GM21825 (cell line): ENCODE data around the gene UBAC2.
"Not testable (repeated sequence)": the region's sequence is repeated elsewhere in the genome, so short reads cannot be mapped to it uniquely, and the experiment has no call there.

Source experiments
- ATAC-seq: cut with Tn5 transposase; IDR thresholded peaks from one replicate; pipeline ENCODE4 v1.9.1; 2021; ENCODE audit warnings: mild to moderate bottlenecking, moderate library complexity; ENCODE audit not compliant: unreplicated experiment

The UBAC2 gene

DNA sequence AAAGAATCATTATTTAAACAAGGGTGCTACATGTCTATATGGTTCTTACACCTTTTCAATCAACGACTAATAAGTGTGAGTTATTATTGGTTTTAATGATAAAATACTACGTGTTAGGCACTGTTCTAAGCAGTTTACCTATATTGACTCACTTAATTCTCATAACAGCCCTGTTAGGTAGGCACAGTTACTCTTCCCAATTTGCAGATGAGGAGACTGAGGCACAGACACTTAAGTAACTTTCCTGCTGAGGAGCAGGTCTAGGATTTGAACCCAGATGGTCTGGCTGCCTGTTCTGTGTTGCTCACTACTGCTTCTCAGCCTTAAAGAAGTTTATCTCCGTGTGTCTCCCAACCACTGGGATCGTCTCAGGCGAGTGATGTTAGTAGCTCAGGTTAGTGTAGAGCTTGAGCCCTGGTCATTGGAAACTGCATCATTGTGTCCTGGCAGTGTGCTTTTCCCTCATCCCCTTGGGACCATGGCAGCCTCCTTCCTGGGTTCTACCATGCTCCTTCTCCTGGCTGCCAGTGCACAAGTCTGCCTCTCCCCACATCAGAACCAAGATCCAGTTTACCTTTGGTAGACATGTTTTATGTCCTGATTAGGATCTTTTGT lies 10.9 kb downstream of the UBAC2 start:
- no peak for ATAC-seq

DNA sequence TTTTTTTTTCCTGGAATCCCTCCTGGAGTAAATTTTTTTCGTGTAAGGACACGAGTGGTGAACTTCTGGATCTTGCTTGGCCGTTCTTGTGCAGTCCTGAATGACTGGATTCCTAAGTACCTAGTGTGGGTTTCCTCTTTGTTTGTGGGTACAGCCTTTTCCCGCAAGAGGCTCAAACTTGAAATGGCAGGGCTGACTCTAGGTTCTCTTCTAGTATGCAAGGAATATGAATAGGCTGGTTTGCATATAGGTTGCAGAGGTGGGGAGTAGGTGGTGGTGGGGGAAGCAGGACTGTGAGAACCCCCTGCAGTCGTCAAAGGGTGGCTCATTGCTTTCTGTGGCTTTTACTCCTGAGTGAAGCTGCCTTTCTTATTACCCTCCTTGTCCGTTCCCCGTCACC lies 13.6 kb downstream of the UBAC2 start:
- ATAC-seq: peak; percentile 71

DNA sequence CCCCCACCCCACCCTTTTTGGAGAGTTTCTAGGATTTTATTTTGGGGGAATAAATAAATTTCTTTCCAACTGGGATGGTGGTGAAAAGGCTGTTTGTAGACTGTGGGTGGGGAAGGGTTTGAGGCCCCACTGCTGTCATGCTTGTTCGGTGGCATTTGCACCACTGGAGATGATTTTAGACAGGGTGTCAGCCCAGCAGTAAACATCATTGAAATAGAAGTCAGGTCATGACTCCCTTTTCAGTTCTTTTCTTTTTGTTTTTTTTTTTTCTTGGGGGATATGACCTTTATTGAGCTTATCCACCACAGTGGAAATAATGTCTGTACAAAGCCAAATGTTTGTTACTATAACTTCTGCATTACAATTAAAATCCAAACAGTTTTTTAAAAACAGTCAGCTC lies 14.1 kb downstream of the UBAC2 start:
- ATAC-seq: no peak

DNA sequence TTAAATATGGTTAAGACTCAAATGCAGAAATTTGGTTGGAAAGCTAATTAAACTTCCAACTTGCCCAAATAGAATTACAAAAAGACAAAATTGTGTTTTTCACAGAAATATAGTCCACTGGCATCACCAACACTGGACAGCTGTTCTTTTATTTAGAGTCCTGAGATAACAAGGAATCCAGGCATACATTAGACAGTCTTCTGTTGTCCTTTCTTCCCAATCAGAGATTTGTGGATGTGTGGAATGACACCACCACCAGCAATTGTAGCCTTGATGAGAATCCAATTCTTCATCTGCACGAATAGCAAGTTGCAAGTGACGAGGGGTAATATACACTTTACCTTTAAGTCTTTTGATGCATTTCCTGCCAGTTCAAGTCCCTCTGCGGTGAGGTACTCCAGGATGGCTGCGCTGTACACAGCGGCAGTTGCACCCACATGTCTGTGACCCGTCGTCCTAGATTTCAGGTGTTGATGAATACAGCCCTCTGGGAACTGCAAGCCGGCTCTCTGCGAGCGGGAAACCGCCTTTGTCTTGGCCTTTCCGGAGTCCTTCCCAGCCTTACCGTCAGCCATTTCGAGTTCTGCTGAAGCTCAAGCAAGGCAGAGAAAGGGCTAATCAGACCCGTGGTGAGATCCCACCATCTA lies 14.7 kb downstream of the UBAC2 start:
- ATAC-seq: no peak

DNA sequence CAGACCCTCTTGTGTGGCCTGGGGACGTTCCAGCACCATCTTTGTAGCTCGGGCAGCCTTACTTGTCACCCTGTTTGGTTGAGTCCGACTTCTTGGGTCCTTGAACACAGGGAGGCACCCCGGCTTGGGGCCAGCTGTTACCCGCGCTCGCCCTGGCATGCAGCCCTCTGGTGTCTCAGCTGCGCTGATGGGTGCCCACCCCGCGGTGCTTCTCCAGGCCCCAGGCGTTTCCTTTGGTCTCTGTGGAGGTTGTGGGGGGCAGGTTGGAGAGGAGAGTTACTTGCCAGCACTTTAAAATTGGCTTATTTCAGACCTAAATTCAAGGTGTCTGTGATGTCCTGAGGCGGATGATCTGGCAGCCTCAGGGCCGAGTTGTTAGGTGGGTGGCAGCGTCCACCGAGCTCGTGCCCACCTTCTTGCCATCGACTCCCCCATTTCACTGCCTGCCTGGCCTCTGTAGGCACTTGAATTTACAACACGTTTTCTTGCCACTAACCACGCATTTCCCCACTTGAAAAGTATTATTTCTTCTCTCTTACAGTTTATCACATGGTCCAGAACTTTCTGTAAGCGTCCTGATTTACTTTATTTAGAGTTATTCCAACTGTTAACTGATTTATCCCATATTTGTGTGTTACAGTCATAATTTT lies 16.9 kb downstream of the UBAC2 start:
- no peak for ATAC-seq

DNA sequence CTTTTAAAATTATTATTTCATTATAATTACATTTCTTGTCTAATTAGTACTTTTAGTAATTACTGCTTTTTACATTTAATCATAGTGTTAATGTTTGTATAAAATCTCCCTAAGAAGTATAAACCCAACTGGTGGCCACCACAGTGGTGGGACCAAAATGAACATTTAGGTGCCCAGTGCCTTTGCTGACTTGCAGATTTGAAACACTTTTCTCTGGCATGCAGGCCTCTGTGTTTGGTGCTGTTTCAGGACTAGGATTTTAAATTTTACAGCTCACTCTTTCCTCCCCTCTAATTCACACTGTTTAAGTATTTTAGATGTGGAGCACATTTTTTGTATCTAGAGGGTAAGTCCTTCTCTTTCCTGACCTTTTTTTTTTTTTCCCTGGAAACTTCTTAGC lies 17.5 kb downstream of the UBAC2 start:
- ATAC-seq: no peak

DNA sequence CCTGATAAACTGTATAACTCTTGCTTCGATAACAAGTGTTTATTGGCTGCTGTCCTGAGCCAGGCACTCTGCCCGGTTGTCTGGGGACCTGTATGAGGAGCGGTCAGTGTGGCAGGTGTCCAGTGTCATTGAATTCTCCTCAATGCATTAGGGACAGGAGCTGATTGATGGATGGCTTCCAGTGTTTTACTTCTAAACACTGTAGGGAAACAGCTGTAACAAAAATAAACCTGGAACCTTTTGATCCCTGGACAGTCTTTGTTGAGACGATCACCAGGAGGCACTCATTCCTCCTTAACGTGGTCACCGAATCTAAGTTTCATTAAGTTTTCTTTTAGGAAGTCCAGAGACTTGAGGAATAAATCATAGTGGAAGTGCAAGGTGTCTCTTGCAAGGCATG lies 17.9 kb downstream of the UBAC2 start:
- no peak for ATAC-seq

DNA sequence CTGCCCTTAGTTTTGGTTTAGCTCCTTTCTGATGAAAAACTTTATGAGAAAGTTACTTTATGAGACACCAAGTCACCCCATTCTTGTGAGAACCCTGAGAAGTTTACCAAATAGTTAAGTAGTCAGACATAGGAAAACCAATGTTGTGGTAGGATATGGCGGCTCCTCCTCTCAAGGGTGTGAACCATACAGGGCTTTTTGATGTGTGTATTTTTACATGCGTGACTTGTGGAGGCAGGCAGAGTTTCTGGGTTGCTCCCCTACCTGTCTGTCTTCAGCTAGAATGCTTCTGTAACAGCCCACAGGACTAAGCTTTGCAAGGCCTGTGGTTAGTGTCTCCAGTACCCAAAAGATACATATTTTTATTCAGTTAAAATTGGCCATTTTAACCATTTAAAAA lies 18.3 kb downstream of the UBAC2 start:
- ATAC-seq: no peak

DNA sequence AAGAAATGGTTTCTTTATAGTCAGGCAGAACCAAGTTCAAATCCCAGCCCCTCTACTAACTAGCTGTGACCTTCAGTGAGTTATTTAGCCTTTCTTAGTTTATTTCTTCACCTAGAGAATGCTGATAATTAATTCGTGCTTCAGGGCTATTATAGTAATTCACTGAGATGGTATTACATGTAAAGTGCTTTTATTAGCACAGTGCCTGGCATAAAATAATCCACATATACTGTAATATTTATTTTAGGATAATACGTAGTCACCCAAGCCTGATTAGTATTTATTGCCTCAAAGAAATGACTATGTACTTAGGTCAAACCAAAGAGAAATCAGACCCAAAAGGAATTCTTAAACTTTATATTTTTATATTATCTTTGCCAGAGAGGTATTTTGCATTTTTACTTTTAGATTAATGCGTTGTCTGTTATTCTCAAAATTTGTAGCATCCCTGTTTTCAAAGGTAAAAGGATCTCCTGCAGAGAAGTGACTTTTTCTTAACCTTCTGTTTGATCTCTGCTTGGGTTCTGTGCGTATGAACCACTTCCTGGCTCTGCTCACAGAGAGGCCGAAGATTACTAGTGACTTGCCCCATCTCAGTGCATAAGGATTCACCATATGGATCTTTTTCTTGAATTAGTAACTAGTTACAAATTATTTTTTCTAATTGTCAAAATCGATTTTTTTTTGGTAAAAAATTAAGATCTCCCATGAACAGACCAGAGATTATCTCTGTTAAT lies 19.7 kb downstream of the UBAC2 start:
- no peak for ATAC-seq

DNA sequence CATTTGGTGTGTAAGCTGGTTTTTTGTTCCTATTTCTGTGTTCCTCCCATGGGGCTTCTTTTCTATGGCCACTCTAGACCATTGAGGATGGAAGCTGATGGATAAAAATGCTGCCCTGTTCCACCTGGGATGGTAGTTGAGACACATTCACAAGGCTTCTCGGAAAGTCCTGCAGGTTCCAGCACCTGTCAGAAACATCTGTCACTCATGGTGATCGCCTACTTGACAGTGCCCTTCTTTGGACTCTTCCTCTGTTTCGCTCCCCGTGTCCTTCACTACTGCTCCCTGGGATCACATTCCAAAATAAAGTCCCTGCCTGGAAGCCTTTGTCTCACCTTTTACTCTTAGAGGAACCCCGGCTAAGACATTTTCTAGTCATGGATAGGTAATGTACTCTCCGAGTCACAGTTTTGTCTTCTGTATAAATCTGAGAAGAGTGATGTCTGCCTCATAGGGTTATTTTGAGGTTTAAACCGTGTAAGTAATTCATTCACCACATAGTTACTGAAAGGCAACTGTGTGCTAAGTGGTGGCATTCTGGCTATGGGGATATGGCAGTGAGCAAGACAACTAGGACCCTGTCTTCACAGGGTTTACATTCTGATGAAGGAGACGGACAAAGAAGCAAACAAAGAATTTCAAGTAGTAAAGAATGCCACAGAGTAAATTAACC lies 21.0 kb downstream of the UBAC2 start:
- ATAC-seq: no peak

DNA sequence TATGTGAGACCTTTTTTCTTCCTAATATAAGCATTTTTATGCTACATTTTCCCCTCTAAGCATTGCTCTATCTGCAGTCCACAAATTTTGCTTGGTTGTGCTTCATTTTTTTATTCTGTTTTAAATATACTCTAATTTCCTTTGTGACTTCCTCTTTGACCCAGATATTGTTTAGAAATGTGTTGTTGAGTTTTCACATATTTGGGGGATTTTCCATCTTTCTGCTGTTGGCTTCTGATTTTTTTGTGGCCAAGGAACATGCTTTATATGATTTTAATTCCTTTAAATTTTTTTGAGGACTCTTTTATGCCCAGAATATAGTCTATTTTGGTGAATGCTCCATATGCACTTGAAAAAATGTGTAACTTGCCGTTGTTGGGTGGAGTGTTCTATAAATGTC lies 22.9 kb downstream of the UBAC2 start:
- no peak for ATAC-seq

DNA sequence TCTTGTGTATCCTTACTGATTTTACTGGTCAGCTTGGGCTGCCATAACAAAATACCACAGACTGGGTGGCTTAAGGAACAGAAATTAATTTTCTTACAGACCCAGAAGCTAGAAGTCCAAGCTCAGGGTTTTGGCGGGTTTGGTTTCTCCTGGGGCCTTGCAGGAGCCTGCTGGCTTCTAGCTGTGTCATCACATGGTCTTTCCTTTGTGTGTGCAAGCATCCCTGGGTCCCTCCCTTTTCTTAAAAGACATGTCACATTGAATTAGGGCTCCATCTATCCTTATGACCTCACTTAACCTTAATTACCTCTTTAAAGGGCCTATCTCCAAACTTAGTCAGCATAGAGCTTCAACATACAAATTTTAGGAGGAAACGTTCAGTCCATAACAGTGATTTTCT lies 23.4 kb downstream of the UBAC2 start:
- no peak for ATAC-seq

DNA sequence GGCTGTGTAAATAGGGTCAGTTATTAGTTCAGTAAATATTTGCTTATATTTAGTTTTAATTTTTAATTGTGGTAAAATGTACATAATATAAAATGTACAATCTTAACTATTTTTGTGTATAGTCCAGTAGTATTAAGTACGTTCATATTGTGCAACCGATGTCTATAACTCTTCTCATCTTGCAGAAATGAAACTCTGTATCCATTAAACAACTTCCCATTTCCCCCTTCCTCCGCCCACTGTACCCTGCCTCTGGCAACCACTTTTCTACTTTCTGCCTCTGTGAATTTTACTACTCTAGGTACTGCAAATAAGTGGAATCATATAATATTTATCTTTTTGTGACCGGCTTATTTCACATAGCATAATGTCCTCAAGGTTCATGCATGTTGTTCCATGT lies 24.4 kb downstream of the UBAC2 start:
- ATAC-seq: no peak

DNA sequence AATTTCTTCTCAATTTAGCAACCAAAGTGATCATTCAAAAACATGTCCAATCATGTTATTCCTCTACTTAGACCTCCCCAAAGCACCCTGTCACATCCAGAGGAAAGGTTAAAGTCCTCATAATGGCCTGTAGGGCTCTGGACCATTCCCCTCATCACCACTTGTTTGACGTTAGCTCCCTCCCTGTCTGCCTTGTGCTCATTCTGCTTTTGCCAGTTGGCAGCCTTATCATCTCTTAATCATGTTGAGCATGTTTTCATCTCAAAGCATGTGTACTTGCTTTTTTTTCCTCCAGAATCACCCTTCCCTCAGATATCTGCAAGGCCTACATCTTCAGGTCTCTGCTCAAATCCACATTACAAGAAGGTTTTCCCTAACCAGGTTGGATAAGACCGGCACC lies 25.9 kb downstream of the UBAC2 start:
- ATAC-seq: no peak

DNA sequence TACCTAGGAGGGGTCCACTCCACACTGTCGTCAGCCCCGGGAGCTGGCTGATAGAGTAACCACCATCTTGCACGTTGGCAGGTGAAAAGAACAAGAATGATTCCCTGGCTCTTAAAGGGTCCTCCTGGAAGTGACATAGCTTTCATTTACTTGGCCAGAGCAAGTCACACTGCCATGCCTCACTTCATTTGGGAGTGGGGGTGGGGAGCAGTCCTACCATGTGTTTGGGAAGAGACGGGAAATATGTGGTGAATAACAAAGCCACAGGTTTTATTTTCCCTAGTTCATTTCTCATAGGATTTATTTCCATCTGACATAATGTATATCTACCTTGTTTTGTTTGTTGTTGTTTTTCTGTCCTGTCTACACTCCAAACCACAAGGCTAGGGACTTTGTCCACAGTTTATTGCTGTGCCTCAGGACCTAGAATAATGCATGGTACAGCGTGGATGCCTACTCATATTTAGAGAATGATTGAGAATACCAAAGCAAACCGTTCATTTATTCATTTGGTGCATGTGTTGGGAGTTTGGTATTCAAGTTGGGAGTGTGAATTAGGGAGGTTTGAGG lies 26.8 kb downstream of the UBAC2 start:
- ATAC-seq: no peak

DNA sequence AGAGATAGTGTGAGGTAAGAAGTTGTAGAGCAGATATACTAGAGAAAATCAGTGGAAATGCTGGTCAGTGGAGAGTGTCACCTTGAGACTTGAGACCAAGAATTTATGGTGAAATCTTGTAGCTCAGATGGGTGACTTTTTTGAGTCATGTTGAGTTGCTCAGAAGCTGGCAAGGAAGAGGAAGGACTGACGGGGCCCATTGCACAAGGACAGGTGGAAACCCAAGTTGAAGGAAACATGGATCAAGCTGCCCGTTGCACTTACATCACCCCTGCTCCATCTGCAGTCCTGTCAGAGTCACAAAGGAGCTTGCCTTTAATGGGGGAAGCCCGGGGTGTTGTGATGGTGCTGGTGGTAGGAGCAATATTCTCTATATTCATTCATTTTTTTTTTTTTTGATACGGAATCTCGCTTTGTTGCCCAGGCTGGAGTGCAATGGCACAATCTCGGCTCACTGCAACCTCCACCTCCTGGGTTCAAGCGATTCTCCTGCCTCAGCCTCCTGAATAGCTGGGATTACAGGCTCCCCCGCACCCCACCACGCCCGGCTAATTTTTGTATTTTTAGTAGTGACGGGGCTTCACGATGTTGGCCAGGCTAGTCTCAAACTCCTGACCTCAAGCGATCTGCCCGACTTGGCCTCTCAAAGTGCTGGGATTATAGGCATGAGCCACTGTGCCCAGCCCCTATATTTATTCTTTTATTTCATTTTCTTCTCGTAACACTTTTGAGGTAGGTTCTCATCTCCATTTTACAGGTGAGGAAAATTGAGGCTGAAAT lies 27.4 kb downstream of the UBAC2 start:
- no peak for ATAC-seq

DNA sequence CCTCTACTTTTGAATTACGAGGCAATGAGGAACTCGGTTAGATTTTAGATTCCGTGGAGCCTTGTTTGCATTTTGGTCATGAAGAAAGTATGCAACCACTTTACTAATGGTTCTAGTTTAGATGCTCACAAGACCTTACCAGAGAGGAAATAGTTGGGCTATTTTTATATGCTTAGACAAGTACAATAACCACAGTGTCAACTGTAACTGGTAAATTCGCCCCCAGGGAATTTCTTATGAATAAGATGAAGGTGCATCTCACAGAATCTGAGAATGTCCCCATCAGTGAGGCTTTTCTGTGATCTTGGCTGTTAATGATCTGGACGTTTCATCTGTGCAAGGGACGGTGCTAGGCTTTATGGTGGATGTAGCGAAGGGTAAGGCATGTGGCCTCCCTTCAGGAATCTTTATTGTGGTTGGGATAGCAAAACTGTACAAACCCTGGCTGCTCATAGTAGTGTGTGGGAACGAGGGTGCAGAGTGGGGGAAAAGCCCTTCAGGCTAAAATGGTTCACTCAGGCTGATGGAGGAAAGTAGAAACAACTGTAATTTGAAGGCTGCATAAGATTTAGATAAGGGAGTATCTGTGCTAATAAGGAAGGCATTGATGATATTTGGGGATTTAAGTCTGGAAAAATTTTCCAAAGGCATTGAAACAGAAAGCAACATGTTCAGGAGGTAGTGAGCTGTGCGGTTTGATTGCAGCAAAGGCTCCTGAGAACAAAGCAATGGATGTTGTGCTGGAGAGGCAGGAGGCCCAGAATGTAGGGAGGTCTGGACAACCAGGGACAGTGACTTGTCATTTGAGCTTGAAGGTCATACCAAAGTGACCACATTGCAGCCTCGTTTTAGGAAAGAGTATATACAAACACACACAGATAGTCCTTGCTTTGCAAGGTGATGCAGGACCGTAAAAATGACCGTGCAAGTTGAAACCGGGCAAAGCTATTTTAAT lies 28.4 kb downstream of the UBAC2 start:
- peak; percentile 90 for ATAC-seq

DNA sequence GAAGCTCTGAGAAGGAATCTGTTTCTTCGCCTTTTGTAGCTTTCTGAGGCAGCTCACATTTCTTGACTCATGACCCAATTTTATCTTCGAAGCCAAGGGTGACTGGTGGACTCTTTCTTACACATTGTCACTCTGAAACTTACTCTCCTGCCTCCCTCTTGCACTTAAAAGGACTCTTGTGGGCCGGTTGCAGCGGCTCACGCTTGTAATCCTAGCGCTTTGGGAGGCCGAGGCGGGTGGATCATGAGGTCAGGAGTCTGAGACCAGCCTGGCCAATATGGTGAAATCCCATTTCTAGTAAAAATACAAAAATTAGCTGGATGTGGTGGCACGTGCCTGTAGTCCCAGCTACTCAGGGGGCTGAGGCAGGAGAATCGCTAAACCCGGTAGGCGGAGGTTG lies 29.9 kb downstream of the UBAC2 start:
- not testable (repeated sequence) for ATAC-seq

DNA sequence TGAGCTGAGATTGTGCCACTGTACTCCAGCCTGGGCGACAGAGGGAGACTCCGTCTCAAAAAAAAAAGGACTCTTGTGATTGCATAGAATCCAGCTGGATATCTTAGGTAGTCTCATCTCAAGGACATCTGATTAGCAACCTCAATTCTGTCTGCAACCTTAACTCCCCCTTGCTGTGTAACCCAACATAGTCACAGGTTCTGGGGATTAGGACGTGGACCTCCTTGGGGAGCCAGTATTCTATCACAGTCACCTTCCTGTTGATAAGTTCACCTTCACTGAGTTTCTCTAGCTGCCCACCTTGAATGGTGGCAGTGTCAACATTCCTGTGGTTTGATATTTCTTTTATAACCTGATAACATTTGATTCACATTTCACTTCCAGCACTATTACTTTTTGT lies 30.3 kb downstream of the UBAC2 start:
- ATAC-seq: no peak
